Muscle of leg (tissue), 16 donors: ENCODE data around the gene UTY. TPM values are rescaled to one million over a fixed set of nuclear protein-coding genes. Genes with fewer than 3 reads are reported as not detected.

Experiments used
- DNase-seq: peaks from one replicate; pipeline ENCODE4 v3.0.0; 2013
- H3K27ac ChIP-seq: one replicate; pipeline ENCODE4 v1.5.1; 2013; ENCODE audit warnings: mild to moderate bottlenecking, low read length, control low read depth
- H3K27me3 ChIP-seq: one replicate; pipeline ENCODE4 v1.6.1; 2013; ENCODE audit warnings: low read length; ENCODE audit not compliant: control insufficient read depth, insufficient read depth
- H3K36me3 ChIP-seq: one replicate; pipeline ENCODE4 v1.6.1; 2013; ENCODE audit warnings: low read length; ENCODE audit not compliant: control insufficient read depth, insufficient read depth
- H3K4me1 ChIP-seq: one replicate; pipeline ENCODE4 v1.6.1; 2013; ENCODE audit warnings: low read length; ENCODE audit not compliant: control insufficient read depth, insufficient read depth
- H3K4me3 ChIP-seq: one replicate; pipeline ENCODE4 v1.5.1; 2013; ENCODE audit warnings: low read length, control low read depth
- H3K9me3 ChIP-seq: replicated peaks from 2 replicates; pipeline ENCODE4 v1.6.1; 2013; ENCODE audit warnings: low read depth, low read length; ENCODE audit not compliant: control insufficient read depth
- WGBS: methylation state at CpG from one replicate; pipeline ENCODE4 v1.1.5; 2013; ENCODE audit warnings: missing lambda C conversion rate; ENCODE audit not compliant: insufficient coverage; 5-methylcytosine and 5-hydroxymethylcytosine counted together
- long read RNA-seq, 11 donors: transcript quantifications; one replicate each; lab custom pipeline, GENCODE V29; 2026
- polyA plus RNA-seq, 8 donors: library from polyadenylated mRNA; unstranded; fragments of 120-200 nt; gene quantifications; one replicate each; pipeline versions ENCODE4 v1.2.1 to v1.2.3, GENCODE V29; 2013; ENCODE audit warnings: inconsistent platforms in 1 of 8, low replicate concordance in 1 of 8; ENCODE audit not compliant: insufficient read length in 8 of 8, insufficient read depth in 1 of 8
- total RNA-seq: library from RNA; stranded (reverse); fragments of 120-200 nt; gene quantifications from one replicate; pipeline ENCODE4 v1.2.4, GENCODE V29; 2013

UTY gene
- not detected for total RNA-seq
- polyA plus RNA-seq: 10 to 100 TPM in 5 of 8 donors, 1 to 10 TPM in 3; 8.4 to 13.8 (median 10.3) TPM
- long read RNA-seq, donor 1: 0 reads
- long read RNA-seq, donor 2: 0 reads
- long read RNA-seq, donor 3, partial matches to known transcripts: 0 of 1 reads
- long read RNA-seq, donor 3, other reads (novel, unspliced or antisense): 0 of 1 reads
- long read RNA-seq, donor 4, partial matches to known transcripts: 0 of 1 reads
- long read RNA-seq, donor 4, other reads (novel, unspliced or antisense): 0 of 1 reads
- long read RNA-seq, donor 5, full-length matches to known transcripts: 3 of 3 reads
- long read RNA-seq, donor 5, partial matches to known transcripts: 0 of 3 reads
- long read RNA-seq, donor 5, other reads (novel, unspliced or antisense): 0 of 3 reads
- long read RNA-seq, donor 6: 0 reads
- long read RNA-seq, donor 7: 0 reads
- long read RNA-seq, donor 8: 0 reads
- long read RNA-seq, donor 9: 0 reads
- long read RNA-seq, donor 10, full-length matches to known transcripts: 1 of 1 reads
- long read RNA-seq, donor 10, partial matches to known transcripts: 0 of 1 reads
- long read RNA-seq, donor 10, other reads (novel, unspliced or antisense): 0 of 1 reads
- long read RNA-seq, donor 11: 0 reads

- DNase-seq: no peak
- H3K27ac ChIP-seq: no peak within 1 kb of the TSS
- H3K4me3 ChIP-seq: no peak within 1 kb of the TSS
- no peaks in the 10 kb centered on the region for H3K9me3 ChIP-seq
- H3K27me3 ChIP-seq: no peaks in the 10 kb centered on the region
- no peaks in the 10 kb centered on the region for H3K36me3 ChIP-seq
- H3K4me1 ChIP-seq: no peaks in the 10 kb centered on the region
- no CpG with 5 or more reads among the region's 18 CpGs for WGBS
Measured at GRCh38 chrY:13479828-13480227, at the start of gene UTY. TSS of gene UTY (minus strand) at chrY:13480033. CDS start at chrY:13479665, 368 bp downstream.

GRCh38 chrY:13520474-13520873, 40.6 kb upstream of the UTY start:
- Histone ChIP-seq H3K9me3 (no peaks in the 10 kb centered on the region), H3K27me3 (no peaks in the 10 kb centered on the region), H3K36me3 (no peaks in the 10 kb centered on the region), H3K4me3 (no peak overlapping the region), H3K27ac (no peak overlapping the region), H3K4me1 (no peaks in the 10 kb centered on the region)
- DNase-seq: no peak
- WGBS: no CpG with 5 or more reads among the region's 1 CpG

GRCh38 chrY:13501215-13501614, 21.4 kb upstream of the UTY start:
- no peak for DNase-seq
- Histone ChIP-seq H3K36me3 (no peaks in the 10 kb centered on the region), H3K27ac (no peak overlapping the region), H3K4me1 (no peaks in the 10 kb centered on the region), H3K27me3 (no peaks in the 10 kb centered on the region), H3K4me3 (no peak overlapping the region), H3K9me3 (no peaks in the 10 kb centered on the region)
- WGBS: no CpG with 5 or more reads among the region's 1 CpG

GRCh38 chrY:13493737-13494136, 13.9 kb upstream of the UTY start:
- H3K27ac ChIP-seq: no peak overlapping the region
- no peak overlapping the region for H3K4me3 ChIP-seq
- no peaks in the 10 kb centered on the region for H3K4me1 ChIP-seq
- WGBS: no CpG with 5 or more reads among the region's 3 CpGs
- no peaks in the 10 kb centered on the region for H3K27me3 ChIP-seq
- H3K36me3 ChIP-seq: no peaks in the 10 kb centered on the region
- H3K9me3 ChIP-seq: no peaks in the 10 kb centered on the region
- no peak for DNase-seq

- Histone ChIP-seq H3K4me3 (no peak overlapping the region), H3K27ac (no peak overlapping the region), H3K27me3 (no peaks in the 10 kb centered on the region), H3K36me3 (no peaks in the 10 kb centered on the region), H3K4me1 (no peaks in the 10 kb centered on the region), H3K9me3 (no peaks in the 10 kb centered on the region)
- no CpG with 5 or more reads among the region's 2 CpGs for WGBS
- DNase-seq: no peak
Measured at GRCh38 chrY:13492408-13492807, 12.6 kb upstream of the UTY start.

GRCh38 chrY:13488738-13489137, 8.9 kb upstream of the UTY start:
- Histone ChIP-seq H3K4me3 (no peak overlapping the region), H3K27ac (no peak overlapping the region), H3K27me3 (no peaks in the 10 kb centered on the region), H3K4me1 (no peaks in the 10 kb centered on the region), H3K36me3 (no peaks in the 10 kb centered on the region), H3K9me3 (no peaks in the 10 kb centered on the region)
- no CpG with 5 or more reads among the region's 1 CpG for WGBS
- DNase-seq: no peak

GRCh38 chrY:13479121-13479711, 617 bp downstream of the UTY start:
- no peak for DNase-seq
- Histone ChIP-seq H3K9me3 (no peaks in the 10 kb centered on the region), H3K27me3 (no peaks in the 10 kb centered on the region), H3K27ac (no peak overlapping the region), H3K4me1 (no peaks in the 10 kb centered on the region), H3K36me3 (no peaks in the 10 kb centered on the region), H3K4me3 (no peak overlapping the region)
- no CpG with 5 or more reads among the region's 34 CpGs for WGBS

GRCh38 chrY:13478126-13478785, 1.6 kb downstream of the UTY start:
- Histone ChIP-seq H3K27me3 (no peaks in the 10 kb centered on the region), H3K36me3 (no peaks in the 10 kb centered on the region), H3K4me1 (no peaks in the 10 kb centered on the region), H3K27ac (no peak overlapping the region), H3K4me3 (no peak overlapping the region), H3K9me3 (no peaks in the 10 kb centered on the region)
- DNase-seq: no peak
- no CpG with 5 or more reads among the region's 15 CpGs for WGBS

GRCh38 chrY:13474997-13475396, 4.8 kb downstream of the UTY start:
- H3K9me3 ChIP-seq: no peaks in the 10 kb centered on the region
- DNase-seq: no peak
- no peaks in the 10 kb centered on the region for H3K36me3 ChIP-seq
- no peaks in the 10 kb centered on the region for H3K27me3 ChIP-seq
- no peak overlapping the region for H3K4me3 ChIP-seq
- H3K4me1 ChIP-seq: no peaks in the 10 kb centered on the region
- no peak overlapping the region for H3K27ac ChIP-seq
- WGBS: no CpG with 5 or more reads among the region's 2 CpGs

GRCh38 chrY:13451572-13451971, 28.3 kb downstream of the UTY start:
- Histone ChIP-seq H3K4me1 (no peaks in the 10 kb centered on the region), H3K9me3 (no peaks in the 10 kb centered on the region), H3K36me3 (no peaks in the 10 kb centered on the region), H3K27ac (no peak overlapping the region), H3K4me3 (no peak overlapping the region), H3K27me3 (no peaks in the 10 kb centered on the region)
- DNase-seq: no peak
- WGBS: no CpG with 5 or more reads among the region's 3 CpGs
